ENCODE data around the gene KNDC1. TPM values are rescaled to one million over a fixed set of nuclear protein-coding genes. Genes with fewer than 3 reads are reported as not detected.

KNDC1 gene
- total and polyA plus RNA-seq, 2 of the 13 experiments (the other 11 are each of a cell fraction or from before 2014, with no cell fraction given): 0.69 TPM; not detected in 1

GRCh38 chr10:133261726-133262325 is 101.8 kb downstream of the KNDC1 start (continued):
- no peak for TF ChIP-seq KIAA2018 (CRISPR knock-in tag; IDR thresholded peaks at IDR 0.05; ENCODE audit: borderline replicate concordance)
- TF ChIP-seq AHDC1 (CRISPR knock-in tag; IDR thresholded peaks at IDR 0.05; ENCODE audit: borderline replicate concordance): no peak
- TF ChIP-seq GABPB1 (CRISPR knock-in tag; IDR thresholded peaks at IDR 0.05): peak; percentile 48
- peak in 1 of 2 experiments; percentile 49; a peak in 1 of 4 replicates for TF ChIP-seq POLR2A (IDR thresholded peaks at IDR 0.05; ENCODE audit: insufficient read depth in 1 of 2, low read depth in 2 of 2, low read length in 2 of 2)
- TF ChIP-seq ZFY (CRISPR knock-in tag; IDR thresholded peaks at IDR 0.05): peak; percentile 64; the same call in 1 of the 2 replicates
- TF ChIP-seq LCORL (IDR thresholded peaks at IDR 0.05): no peak
- no peak for TF ChIP-seq LCORL (CRISPR knock-in tag; IDR thresholded peaks at IDR 0.05)
- TF ChIP-seq PRMT3 (CRISPR knock-in tag; IDR thresholded peaks at IDR 0.05; ENCODE audit: borderline replicate concordance, low read depth): no peak
- no peak for TF ChIP-seq WIZ (CRISPR knock-in tag; IDR thresholded peaks at IDR 0.05)
- no peak for TF ChIP-seq ZNF598 (CRISPR knock-in tag; IDR thresholded peaks at IDR 0.05; ENCODE audit: borderline replicate concordance)
- no peak for TF ChIP-seq ZNF432 (CRISPR knock-in tag; IDR thresholded peaks at IDR 0.05; ENCODE audit: borderline replicate concordance)
- no peak for TF ChIP-seq ZNF597 (CRISPR knock-in tag; IDR thresholded peaks at IDR 0.05)
- no peak for TF ChIP-seq NFYB (CRISPR knock-in tag; IDR thresholded peaks at IDR 0.05)

Data from HepG2 (cell line).